GM12878 (cell line): ENCODE data around the gene CCDC137. TPM values are rescaled to one million over a fixed set of nuclear protein-coding genes. Genes with fewer than 3 reads are reported as not detected.
A peak's percentile ranks its signal among the peaks of the same experiment; 100 is the strongest.

Experiments
- ATAC-seq: fragments of 200-7000 bp; cut with Tn5 transposase; 3 replicates; pipeline ENCODE4 v1.9.1; 2020; ENCODE audit warnings: mild to moderate bottlenecking, moderate library complexity
- BruUV-seq: library from RNA; stranded (reverse); fragments of 400-500 nt; replicated peaks from 2 replicates; lab custom pipeline; 2021; lab: Mats Ljungman, UMichigan
- CTCF ChIA-PET: fragments of 300-600 bp; sonication (Branson Sonifier 250); formaldehyde crosslinking; extraction: SDS; loops from one replicate; lab custom pipeline; 2021; ENCODE audit warnings: inconsistent platforms; lab: Yijun Ruan, JAX
- POLR2A ChIA-PET: fragments of 350-600 bp; formaldehyde crosslinking; extraction: SDS; loops from one replicate; lab custom pipeline; 2021; ENCODE audit warnings: inconsistent platforms; lab: Charles Lee
- RAD21 ChIA-PET: fragments of 300-600 bp; sonication (Branson Sonifier 250); formaldehyde crosslinking; loops from one replicate; lab custom pipeline; 2023; ENCODE audit warnings: antibody characterized with exemption; ENCODE audit not compliant: unreplicated experiment; lab: Charles Lee
- SMC1A ChIA-PET: fragments of 300-600 bp; sonication (Branson Sonifier 250); formaldehyde crosslinking; loops from one replicate; lab custom pipeline; 2023; ENCODE audit not compliant: unreplicated experiment, uncharacterized antibody; lab: Charles Lee
- DNase-seq: peaks from one replicate; pipeline ENCODE4 v3.0.0-alpha.2; 2011; ENCODE audit warnings: low read depth, low spot score
- FAIRE-seq: peaks from 3 replicates; lab custom pipeline; 2011; peaks lifted over from hg19 to GRCh38; lab: Jason Lieb, UNC
- H2AFZ ChIP-seq: 2 replicates; pipeline ENCODE4 v1.6.0; 2011; ENCODE audit warnings: low read depth, low read length, control low read depth; ENCODE audit not compliant: control insufficient read depth
- H3K27ac ChIP-seq: 2 replicates; pipeline ENCODE4 v1.5.1; 2011; ENCODE audit warnings: control low read depth; ENCODE audit not compliant: control insufficient read depth, insufficient read depth
- H3K27me3 ChIP-seq, 2 experiments: replicated peaks in 1 of 2; 2 replicates each; pipeline versions ENCODE4 v1.6.0 to v1.6.1; 2011; ENCODE audit warnings: low read length in 1 of 2; ENCODE audit not compliant: control insufficient read depth in 2 of 2, insufficient read depth in 2 of 2
- H3K36me3 ChIP-seq, 2 experiments: 2 replicates each; pipeline ENCODE4 v1.5.1; 2011; ENCODE audit warnings: low read length in 1 of 2; ENCODE audit not compliant: control insufficient read depth in 2 of 2, insufficient read depth in 2 of 2
- H3K4me1 ChIP-seq: 2 replicates; pipeline ENCODE4 v1.6.1; 2011; ENCODE audit warnings: mild to moderate bottlenecking, low read length, moderate library complexity, mixed read lengths; ENCODE audit not compliant: control insufficient read depth, insufficient read depth
- H3K4me2 ChIP-seq: 2 replicates; pipeline ENCODE4 v1.6.0; 2011; ENCODE audit warnings: control low read depth; ENCODE audit not compliant: control insufficient read depth, insufficient read depth
- H3K4me3 ChIP-seq: fragments of 200-600 bp; sonication (generic); 2 replicates; pipeline ENCODE4 v1.5.1; 2016
- H3K79me2 ChIP-seq: 2 replicates; pipeline ENCODE4 v1.6.0; 2011; ENCODE audit warnings: low read length; ENCODE audit not compliant: control insufficient read depth, insufficient read depth
- H3K9ac ChIP-seq: 2 replicates; pipeline ENCODE4 v1.8.0; 2011; ENCODE audit warnings: low read length, control low read depth, mixed read lengths; ENCODE audit not compliant: control insufficient read depth, insufficient read depth
- H3K9me3 ChIP-seq: replicated peaks from 3 replicates; pipeline ENCODE4 v1.5.1; 2011; ENCODE audit warnings: mild to moderate bottlenecking, low read length; ENCODE audit not compliant: control insufficient read depth, insufficient read depth
- H4K20me1 ChIP-seq: 2 replicates; pipeline ENCODE4 v1.6.0; 2011; ENCODE audit not compliant: control insufficient read depth, insufficient read depth
- BRCA1 ChIP-seq: IDR thresholded peaks from 2 replicates; pipeline ENCODE4 v1.6.1; 2011; ENCODE audit warnings: low read depth, low read length, improper control_type of control experiment
- DPF2 ChIP-seq: fragments of 450-650 bp; IDR thresholded peaks from 2 replicates; pipeline ENCODE4 v1.6.1; 2017; ENCODE audit warnings: mild to moderate bottlenecking
- FOXM1 ChIP-seq: IDR thresholded peaks from 2 replicates; pipeline ENCODE4 v1.6.1; 2012; ENCODE audit warnings: low read depth, mild to moderate bottlenecking, inconsistent platforms, low read length, moderate library complexity
- IRF4 ChIP-seq: IDR thresholded peaks from 2 replicates; pipeline ENCODE4 v1.6.1; 2011; ENCODE audit warnings: low read depth, low read length
- POLR2A ChIP-seq: IDR thresholded peaks from 2 replicates; pipeline ENCODE4 v1.6.1; 2011; ENCODE audit warnings: low read depth, mild to moderate bottlenecking, low read length
- RAD51 ChIP-seq: fragments of 450-650 bp; IDR thresholded peaks from 2 replicates; pipeline ENCODE4 v1.6.1; 2016; ENCODE audit warnings: moderate library complexity, mild to moderate bottlenecking, inconsistent platforms
- SRF ChIP-seq, 2 experiments: IDR thresholded peaks; 2 replicates each; pipeline ENCODE4 v1.6.1; 2011; ENCODE audit warnings: low read depth in 2 of 2, low read length in 2 of 2, mild to moderate bottlenecking in 1 of 2, moderate library complexity in 1 of 2
- TARDBP ChIP-seq: IDR thresholded peaks from 2 replicates; pipeline ENCODE4 v1.6.1; 2016; ENCODE audit warnings: borderline replicate concordance
- TCF12 ChIP-seq: IDR thresholded peaks from 2 replicates; pipeline ENCODE4 v1.6.1; 2011; ENCODE audit warnings: low read depth, mild to moderate bottlenecking, low read length
- WRNIP1 ChIP-seq: IDR thresholded peaks from 2 replicates; pipeline ENCODE4 v1.6.1; 2011; ENCODE audit warnings: low read depth, low read length, improper control_type of control experiment, borderline replicate concordance
- YY1 ChIP-seq: IDR thresholded peaks from 2 replicates; pipeline ENCODE4 v1.6.1; 2011; ENCODE audit warnings: low read depth, mild to moderate bottlenecking, low read length
- ZNF622 ChIP-seq: fragments of 450-650 bp; IDR thresholded peaks from 2 replicates; pipeline ENCODE4 v1.6.1; 2017; ENCODE audit warnings: mild to moderate bottlenecking, inconsistent platforms
- WGBS: methylation state at CpG from one replicate; pipeline ENCODE4 v1.1.6; 2016; ENCODE audit warnings: low lambda C conversion rate; ENCODE audit not compliant: insufficient replicate concordance, insufficient coverage; ENCODE audit errors: missing lambda C conversion rate; 5-methylcytosine and 5-hydroxymethylcytosine counted together
- in situ Hi-C: fragments of 300-500 bp; cut with MboI; formaldehyde crosslinking; loops from 9 replicates; pipeline ENCODE4 v1.14.3; 2018; ENCODE audit warnings: mixed read lengths
- intact Hi-C: fragments of 100-400 bp; cut with micrococcal nuclease; formaldehyde crosslinking; loops from one replicate; pipeline ENCODE4 v1.14.2; 2022; ENCODE audit not compliant: unreplicated experiment
- polyA plus RNA-seq, 11 experiments: library from polyadenylated mRNA; depleted of rRNA in 4 of 11; unstranded in 6 of 11; stranded (reverse) in 5 of 11; fragments of >200 nt; fragmentation: Nextera tagmentation in 4 of 11; fragmentation: Illumina TruSeq in 1 of 11; extraction: Ambion mirVana in 4 of 11; extraction: Trizol in 1 of 11; gene quantifications; 1 replicate in 1 of 11; 2 replicates in 10 of 11; pipeline versions ENCODE4 v1.2.1 to v1.2.3, GENCODE V29; 2011 to 2016; ENCODE audit warnings: inconsistent platforms in 2 of 11, missing spikeins in 2 of 11, low read depth in 1 of 11
- total RNA-seq, 4 experiments: library from RNA; depleted of rRNA in 3 of 4; stranded (reverse); fragments of >200 nt in 3 of 4; fragmentation: Illumina TruSeq in 1 of 4; extraction: Trizol in 1 of 4; gene quantifications; 2 replicates each; pipeline versions ENCODE4 v1.2.1 to v1.2.3, GENCODE V29; 2013 to 2021
- TF ChIP-seq, protein P1 (sequence below): fragments of 450-650 bp; IDR thresholded peaks from 2 replicates; pipeline ENCODE4 v1.6.1; 2018; ENCODE audit warnings: mild to moderate bottlenecking, low read depth, moderate library complexity; ENCODE audit not compliant: partially characterized antibody
- TF ChIP-seq, protein P2 (sequence below): fragments of 450-650 bp; IDR thresholded peaks from 2 replicates; pipeline ENCODE4 v1.6.1; 2016; ENCODE audit warnings: mild to moderate bottlenecking, moderate library complexity, borderline replicate concordance
- TF ChIP-seq, protein P3 (sequence below): IDR thresholded peaks from 2 replicates; pipeline ENCODE4 v1.6.1; 2012; ENCODE audit warnings: low read depth, low read length, improper control_type of control experiment

The CCDC137 gene
- total and polyA plus RNA-seq, 10 of the 15 experiments (the other 5 are each of a cell fraction or from before 2014, with no cell fraction given), result 2.2 to 45.4 (median 22.1) TPM

DNA sequence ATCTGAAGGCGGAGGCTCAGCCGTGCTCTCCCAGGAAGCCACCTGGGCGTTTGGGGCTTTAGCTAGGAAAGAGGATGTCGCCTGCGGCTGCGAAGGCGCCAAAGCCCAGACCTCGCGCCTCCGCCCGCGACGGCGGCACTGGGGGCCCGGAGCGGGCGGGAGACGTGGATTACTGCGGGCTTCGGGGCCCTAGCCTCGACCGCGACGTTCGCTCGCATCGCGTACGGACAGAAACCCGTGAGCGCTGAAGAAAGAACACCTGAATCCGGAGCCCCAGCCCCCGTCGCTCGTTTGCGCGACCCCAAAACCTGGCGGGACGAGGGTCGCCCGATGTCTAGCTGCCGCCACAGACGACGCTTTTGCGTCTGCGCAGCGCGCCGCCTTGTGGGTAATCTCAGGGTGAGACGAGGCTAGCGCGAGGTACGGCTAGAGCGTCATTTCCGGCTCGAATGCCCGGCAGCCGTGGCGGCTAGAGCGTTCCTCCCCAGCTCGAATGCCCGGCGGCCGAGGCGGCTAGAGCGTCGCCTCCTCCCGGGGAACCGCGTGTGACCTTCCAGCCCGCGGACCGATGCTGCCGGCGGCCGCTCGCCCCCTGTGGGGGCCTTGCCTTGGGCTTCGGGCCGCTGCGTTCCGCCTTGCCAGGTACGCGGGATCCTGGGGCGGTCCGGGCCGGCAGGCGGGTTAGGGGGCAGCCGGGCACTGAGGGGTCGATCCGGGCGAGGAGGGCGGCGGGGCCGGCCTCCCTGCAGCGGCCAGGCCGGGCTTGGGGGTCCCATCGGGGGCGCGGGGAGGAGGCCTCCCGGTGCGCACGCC is 36.6 kb downstream of the CCDC137 start, which contains the start of gene MRPL12:
Gene MRPL12 (plus strand): TSS at position 434 of the 813 bp plus-strand sequence. CDS start 135 bp downstream, at position 569.
- Histone ChIP-seq H3K9me3 (no peaks in the 10 kb centered on the region), H3K27ac (peak within 1 kb of the TSS; percentile 94), H2AFZ (peak within 1 kb of the TSS; percentile 75), H3K79me2 (peaks cover 45% of the 10 kb centered on the region), H3K27me3 (no peaks in the 10 kb centered on the region), H3K9ac (peak within 1 kb of the TSS; percentile 89), H4K20me1 (0 out of 2 replicates have a peak, but pooled peaks cover 3% of the 10 kb centered on the region), H3K36me3 (peaks cover 16 to 28% of the 10 kb centered on the region in 2 experiments), H3K4me3 (peak within 1 kb of the TSS; percentile 85), H3K4me1 (peaks cover 8% of the 10 kb centered on the region), H3K4me2 (peak within 1 kb of the TSS; percentile 91)
- WGBS, result under 1% methylated on average over 84 of the region's 102 CpGs
- intact Hi-C loops (loop anchor here (2.0 kb wide), 1 partner anchor 20 kb away; the partner anchor contains the start of gene ARL16), in situ Hi-C loops (no loop called here)
- FAIRE-seq (peak; percentile 93), DNase-seq (peak; percentile 69), ATAC-seq (peak; percentile 95)
- ChIA-PET RAD21 (interaction anchor here (0.7 to 1.6 kb wide), 5 partner anchors 8 to 33 kb away, joined by 3 to 5 read pairs (median 3); partner anchors contain the start of genes ARL16 and HGS), SMC1A (interaction anchor here (0.6 to 1.0 kb wide), 2 partner anchors 18 to 156 kb away, joined by 3 read pairs; no protein-coding TSS in a partner anchor), POLR2A (interaction anchor here (0.6 to 3.5 kb wide), 10 partner anchors 8 to 334 kb away, joined by 3 to 32 read pairs (median 4); partner anchors contain the start of genes ARL16, CCDC137, DCXR and FAAP100), CTCF (interaction anchor here (1.2 to 2.7 kb wide), 4 partner anchors 8 to 102 kb away, joined by 3 to 9 read pairs (median 4); no protein-coding TSS in a partner anchor)
- no TSS peak for BruUV-seq
- TF ChIP-seq TCF12 (0 out of 2 replicates have a peak, but pooled peaks have one; percentile 29), POLR2A (peak; percentile 94), WRNIP1 (0 out of 2 replicates have a peak, but pooled peaks have one; percentile 81), YY1 (peak; percentile 86), TARDBP (peak; percentile 32; the same call in 1 of the 2 replicates), IRF4 (0 out of 2 replicates have a peak, but pooled peaks have one; percentile 46), ZNF622 (no peak), RAD51 (no peak), DPF2 (peak; percentile 77; the same call in 1 of the 2 replicates), FOXM1 (no peak), SRF (IDR thresholded peaks at IDR 0.05; ENCODE audit: low read depth in 2 of 2, low read length in 2 of 2) (0 out of 4 replicates have a peak, but pooled peaks of 1 of the 2 experiments have one; percentile 18), BRCA1 (peak; percentile 74)
- TF ChIP-seq, protein P1, sequence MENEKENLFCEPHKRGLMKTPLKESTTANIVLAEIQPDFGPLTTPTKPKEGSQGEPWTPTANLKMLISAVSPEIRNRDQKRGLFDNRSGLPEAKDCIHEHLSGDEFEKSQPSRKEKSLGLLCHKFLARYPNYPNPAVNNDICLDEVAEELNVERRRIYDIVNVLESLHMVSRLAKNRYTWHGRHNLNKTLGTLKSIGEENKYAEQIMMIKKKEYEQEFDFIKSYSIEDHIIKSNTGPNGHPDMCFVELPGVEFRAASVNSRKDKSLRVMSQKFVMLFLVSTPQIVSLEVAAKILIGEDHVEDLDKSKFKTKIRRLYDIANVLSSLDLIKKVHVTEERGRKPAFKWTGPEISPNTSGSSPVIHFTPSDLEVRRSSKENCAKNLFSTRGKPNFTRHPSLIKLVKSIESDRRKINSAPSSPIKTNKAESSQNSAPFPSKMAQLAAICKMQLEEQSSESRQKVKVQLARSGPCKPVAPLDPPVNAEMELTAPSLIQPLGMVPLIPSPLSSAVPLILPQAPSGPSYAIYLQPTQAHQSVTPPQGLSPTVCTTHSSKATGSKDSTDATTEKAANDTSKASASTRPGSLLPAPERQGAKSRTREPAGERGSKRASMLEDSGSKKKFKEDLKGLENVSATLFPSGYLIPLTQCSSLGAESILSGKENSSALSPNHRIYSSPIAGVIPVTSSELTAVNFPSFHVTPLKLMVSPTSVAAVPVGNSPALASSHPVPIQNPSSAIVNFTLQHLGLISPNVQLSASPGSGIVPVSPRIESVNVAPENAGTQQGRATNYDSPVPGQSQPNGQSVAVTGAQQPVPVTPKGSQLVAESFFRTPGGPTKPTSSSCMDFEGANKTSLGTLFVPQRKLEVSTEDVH, result no peak
- TF ChIP-seq, protein P2, sequence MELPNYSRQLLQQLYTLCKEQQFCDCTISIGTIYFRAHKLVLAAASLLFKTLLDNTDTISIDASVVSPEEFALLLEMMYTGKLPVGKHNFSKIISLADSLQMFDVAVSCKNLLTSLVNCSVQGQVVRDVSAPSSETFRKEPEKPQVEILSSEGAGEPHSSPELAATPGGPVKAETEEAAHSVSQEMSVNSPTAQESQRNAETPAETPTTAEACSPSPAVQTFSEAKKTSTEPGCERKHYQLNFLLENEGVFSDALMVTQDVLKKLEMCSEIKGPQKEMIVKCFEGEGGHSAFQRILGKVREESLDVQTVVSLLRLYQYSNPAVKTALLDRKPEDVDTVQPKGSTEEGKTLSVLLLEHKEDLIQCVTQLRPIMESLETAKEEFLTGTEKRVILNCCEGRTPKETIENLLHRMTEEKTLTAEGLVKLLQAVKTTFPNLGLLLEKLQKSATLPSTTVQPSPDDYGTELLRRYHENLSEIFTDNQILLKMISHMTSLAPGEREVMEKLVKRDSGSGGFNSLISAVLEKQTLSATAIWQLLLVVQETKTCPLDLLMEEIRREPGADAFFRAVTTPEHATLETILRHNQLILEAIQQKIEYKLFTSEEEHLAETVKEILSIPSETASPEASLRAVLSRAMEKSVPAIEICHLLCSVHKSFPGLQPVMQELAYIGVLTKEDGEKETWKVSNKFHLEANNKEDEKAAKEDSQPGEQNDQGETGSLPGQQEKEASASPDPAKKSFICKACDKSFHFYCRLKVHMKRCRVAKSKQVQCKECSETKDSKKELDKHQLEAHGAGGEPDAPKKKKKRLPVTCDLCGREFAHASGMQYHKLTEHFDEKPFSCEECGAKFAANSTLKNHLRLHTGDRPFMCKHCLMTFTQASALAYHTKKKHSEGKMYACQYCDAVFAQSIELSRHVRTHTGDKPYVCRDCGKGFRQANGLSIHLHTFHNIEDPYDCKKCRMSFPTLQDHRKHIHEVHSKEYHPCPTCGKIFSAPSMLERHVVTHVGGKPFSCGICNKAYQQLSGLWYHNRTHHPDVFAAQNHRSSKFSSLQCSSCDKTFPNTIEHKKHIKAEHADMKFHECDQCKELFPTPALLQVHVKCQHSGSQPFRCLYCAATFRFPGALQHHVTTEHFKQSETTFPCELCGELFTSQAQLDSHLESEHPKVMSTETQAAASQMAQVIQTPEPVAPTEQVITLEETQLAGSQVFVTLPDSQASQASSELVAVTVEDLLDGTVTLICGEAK, result peak; percentile 86
- TF ChIP-seq, protein P3, sequence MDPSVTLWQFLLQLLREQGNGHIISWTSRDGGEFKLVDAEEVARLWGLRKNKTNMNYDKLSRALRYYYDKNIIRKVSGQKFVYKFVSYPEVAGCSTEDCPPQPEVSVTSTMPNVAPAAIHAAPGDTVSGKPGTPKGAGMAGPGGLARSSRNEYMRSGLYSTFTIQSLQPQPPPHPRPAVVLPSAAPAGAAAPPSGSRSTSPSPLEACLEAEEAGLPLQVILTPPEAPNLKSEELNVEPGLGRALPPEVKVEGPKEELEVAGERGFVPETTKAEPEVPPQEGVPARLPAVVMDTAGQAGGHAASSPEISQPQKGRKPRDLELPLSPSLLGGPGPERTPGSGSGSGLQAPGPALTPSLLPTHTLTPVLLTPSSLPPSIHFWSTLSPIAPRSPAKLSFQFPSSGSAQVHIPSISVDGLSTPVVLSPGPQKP, result peak; percentile 82; the same call in 1 of the 2 replicates
